ENCODE data around the gene COX7A2.
A peak's percentile ranks its signal among the peaks of the same experiment; 100 is the strongest.

Gene COX7A2

GRCh38 chr6:75219263-75219662, 24.3 kb downstream of the COX7A2 start:
- DNase-seq: no peak

- no peak for DNase-seq
Observed at GRCh38 chr6:75217193-75217592, 26.4 kb downstream of the COX7A2 start.

GRCh38 chr6:75215291-75215690, 28.3 kb downstream of the COX7A2 start:
- DNase-seq: no peak

GRCh38 chr6:75213732-75214131, 29.9 kb downstream of the COX7A2 start:
- no peak for DNase-seq

- DNase-seq: no peak
Observed at GRCh38 chr6:75213112-75213511, 30.5 kb downstream of the COX7A2 start.

- DNase-seq: no peak
Observed at GRCh38 chr6:75211920-75212590, 31.5 kb downstream of the COX7A2 start.

GRCh38 chr6:75210885-75211739, 32.5 kb downstream of the COX7A2 start:
- peak; percentile 56 for DNase-seq

GRCh38 chr6:75209184-75209723, 34.3 kb downstream of the COX7A2 start:
- no peak for DNase-seq

GRCh38 chr6:75208298-75209183, 35.1 kb downstream of the COX7A2 start:
- peak; percentile 52 for DNase-seq

GRCh38 chr6:75206576-75207342, 36.8 kb downstream of the COX7A2 start:
- no peak for DNase-seq

- DNase-seq: peak; percentile 10
Observed at GRCh38 chr6:75205776-75206575, 37.6 kb downstream of the COX7A2 start, which contains the start of gene COL12A1. COL12A1 (minus strand) TSS chr6:75206053; CDS start chr6:75202792, 3,261 bp downstream.

- no peak for DNase-seq
Observed at GRCh38 chr6:75204959-75205775, 38.4 kb downstream of the COX7A2 start.

- DNase-seq: peak; percentile 60
Observed at GRCh38 chr6:75204217-75204958, 39.2 kb downstream of the COX7A2 start.

- DNase-seq: no peak
Observed at GRCh38 chr6:75203721-75204120, 39.9 kb downstream of the COX7A2 start.

- no peak for DNase-seq
Observed at GRCh38 chr6:75202676-75203131, 40.9 kb downstream of the COX7A2 start.

- no peak for DNase-seq
Observed at GRCh38 chr6:75201901-75202672, 41.5 kb downstream of the COX7A2 start.

- DNase-seq: no peak
Observed at GRCh38 chr6:75201021-75201420, 42.6 kb downstream of the COX7A2 start.

- DNase-seq: no peak
Observed at GRCh38 chr6:75199889-75200288, 43.7 kb downstream of the COX7A2 start.

Measured in NCI-H2171 treated with DMSO at 0.1 percent for 48 hours (cell line).